Anterior cingulate cortex (tissue), 58 donors: ENCODE data around the gene SARDH.

ENCODE experiments used
- DNase-seq, 58 donors: peaks; one replicate each; lab custom pipeline; 2025; lab: John Stamatoyannopoulos, UW

The SARDH gene

DNA sequence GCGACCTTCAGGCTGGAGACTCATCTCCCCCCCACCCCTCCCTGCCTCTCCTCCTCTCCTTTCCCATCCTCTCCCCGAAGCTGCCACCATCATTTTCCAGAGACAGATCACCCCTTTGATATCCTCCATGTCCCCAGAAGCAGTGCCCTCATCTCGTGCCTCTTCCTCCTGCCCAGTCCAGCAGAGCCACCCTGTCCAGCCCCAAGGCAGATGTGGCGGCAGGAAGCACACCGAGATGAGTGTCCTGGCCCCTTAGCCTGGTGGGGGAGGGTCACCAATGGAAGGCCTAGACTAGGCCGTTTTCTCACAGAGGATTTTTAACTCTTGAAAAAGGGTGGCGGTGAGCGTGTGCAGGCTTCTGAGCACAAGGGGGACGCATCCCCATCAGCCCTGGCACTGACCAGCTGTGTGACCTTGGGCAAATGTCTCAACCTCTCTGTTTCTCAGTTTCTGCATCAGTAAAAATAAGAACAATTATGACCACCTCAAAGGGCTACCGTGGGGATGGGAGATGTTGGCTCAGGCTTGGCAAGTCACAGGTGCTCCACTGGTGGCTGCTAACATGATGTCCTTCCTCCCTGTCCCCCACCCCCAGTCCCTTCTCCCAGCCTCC is 48.9 kb downstream of the SARDH start:
- no peak for DNase-seq

DNA sequence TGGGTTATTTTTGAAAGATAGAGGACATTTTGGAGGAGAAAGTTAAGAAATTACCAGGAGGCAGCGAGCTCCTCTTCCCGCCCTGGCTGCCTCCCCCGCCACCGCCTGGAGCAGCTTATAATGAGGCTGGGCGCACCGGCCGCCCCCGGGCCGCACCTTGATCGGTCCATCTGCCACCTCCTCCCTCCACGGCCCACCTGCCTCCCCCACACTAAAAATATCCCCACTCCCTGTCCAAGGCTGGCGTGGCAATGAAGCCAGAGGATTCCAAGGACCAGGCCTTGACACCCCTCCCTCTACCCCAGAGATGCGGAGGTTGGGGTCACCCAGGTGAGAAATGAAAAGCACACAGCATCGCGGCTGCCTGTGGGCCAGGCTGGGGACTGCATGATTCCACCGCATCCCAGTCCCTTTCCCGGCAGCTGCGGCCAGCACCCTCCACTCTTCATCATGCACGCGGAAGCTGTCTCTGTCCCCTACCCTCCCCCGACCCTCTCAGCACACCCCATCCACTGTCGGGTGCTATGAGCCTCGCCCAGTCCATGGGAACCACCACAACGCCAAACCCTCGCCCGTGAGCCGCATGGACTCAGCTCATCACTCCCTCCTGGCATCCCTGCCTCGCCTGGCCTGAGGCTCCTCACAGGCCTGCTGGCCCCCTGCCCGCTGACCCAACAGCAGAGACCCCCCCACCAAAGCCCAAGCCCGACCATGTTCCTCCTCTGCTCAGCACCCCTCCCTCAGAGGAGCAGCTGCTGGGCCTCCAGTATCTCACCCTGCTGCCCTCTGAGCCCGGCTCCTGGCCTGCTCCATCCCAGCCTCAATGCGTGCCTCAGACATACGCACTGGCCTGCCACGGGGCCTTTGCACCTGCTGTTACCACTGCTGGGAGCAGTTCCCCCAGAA is 50.0 kb downstream of the SARDH start:
- DNase-seq, result no peak

DNA sequence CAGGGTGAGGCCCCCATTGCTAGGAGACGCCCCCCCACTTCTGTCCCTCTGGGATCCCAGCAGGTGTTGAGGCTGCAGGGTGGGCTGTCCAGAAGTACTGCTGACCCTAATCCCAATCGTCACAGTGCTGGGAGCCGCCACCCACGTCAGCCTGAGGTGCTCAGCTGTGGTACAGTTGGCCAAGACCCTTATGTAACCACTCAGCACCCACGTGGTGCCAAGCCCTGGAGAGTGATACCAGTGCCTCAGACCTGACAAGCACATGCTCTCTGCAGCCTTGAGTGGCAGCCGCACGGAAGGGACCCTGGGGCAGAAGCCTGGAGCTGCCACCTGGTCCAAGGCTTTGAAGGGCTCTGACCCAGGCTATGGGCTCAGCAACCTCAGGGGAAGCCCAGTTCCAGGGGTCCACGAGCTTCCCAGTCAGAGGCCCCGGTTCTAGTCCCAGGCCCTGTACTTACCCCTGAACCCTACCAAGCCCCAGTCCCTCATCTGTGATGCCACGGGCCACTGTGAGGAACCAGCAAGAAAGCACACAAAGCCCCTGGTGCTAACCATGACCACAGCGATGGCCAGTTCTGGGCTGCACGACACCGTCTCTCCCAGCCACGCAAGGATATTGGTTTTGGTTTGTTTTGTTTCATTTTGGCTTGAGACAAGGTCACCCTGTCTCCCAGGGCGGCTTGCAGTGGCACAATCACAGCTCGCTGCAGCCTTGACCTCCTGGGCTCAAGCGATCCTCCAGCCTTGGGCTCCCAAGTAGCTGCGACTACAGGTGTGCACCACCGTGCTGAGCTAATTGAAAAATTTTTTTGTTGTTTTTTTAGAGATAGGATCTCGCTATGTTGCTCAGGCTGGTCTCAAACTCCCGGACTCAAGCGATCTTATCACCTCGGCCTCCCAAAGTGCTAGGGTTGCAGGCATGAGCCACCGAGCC is 51.2 kb downstream of the SARDH start:
- DNase-seq, result peak in 26 of 58 donors; percentile 10 to 67 (median 30)

DNA sequence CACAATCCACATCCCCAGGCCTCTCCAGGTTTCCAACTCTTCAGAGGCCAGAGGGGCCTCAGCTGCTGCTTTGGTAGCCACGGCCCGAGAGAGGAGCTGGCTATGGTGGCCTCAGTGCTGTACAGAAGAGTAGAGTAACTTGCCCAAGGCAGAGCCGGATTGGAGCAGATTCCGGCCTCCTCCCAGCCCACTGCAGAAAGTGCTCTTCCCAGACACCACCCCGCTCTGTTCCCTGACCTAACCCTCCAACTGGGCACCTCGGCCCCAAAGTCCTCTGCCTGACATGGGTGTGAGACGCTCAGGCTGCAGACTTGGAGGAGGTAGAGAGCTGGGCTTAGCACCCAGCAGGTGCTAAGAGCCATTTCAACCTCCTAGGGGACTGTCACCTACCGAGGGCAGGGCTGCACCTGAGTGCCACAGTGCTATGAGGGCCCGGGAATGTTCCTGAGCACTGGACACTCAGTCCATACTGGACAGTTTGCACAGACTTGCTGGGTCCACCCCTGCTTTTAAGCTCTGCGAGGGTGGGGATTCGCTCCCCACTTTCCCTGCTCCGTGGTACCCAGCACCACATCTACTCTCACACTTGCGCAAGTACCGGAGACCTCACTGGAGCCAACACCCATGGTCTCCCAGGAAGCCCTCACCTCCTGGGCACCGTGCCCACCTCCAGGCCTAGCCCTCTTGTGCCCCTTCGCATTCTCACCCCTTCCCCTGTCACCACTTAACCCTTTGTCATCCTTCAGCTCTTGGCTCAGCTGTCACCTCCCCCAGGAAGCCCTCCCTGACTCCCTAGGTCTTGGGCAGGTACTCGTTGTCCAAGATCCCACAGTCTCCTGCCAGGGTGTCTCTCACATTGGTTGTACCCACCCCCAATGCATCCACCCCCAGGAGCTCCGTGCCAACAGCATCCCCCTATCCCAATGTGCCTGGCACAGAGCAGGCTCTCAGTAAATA is 52.2 kb downstream of the SARDH start:
- DNase-seq, result no peak

DNA sequence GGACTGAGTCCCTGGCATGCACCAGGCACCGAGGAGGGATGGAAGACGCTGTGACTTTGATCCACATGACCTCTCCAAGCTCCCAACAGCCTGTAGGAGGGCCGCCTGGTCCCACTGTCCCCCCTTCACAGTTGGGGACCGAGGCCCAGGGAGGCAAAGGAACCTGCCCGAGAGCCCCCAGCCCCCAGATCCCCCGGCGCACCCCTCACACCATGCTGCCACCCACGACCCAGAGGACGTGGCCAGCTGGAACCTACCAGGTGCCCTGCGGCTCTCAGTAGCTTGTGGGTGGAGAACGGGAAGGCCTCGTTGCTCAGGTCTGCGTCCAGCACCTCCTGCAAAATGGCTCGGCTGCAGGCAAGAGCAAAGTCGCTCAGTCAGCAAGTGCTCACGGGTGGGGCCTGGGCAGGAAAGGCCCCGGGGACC is 53.2 kb downstream of the SARDH start:
- DNase-seq, result peak in 3 of 58 donors; percentile 49 to 54 (median 50)

- DNase-seq, result peak in 50 of 58 donors; percentile 30 to 96 (median 70)
Measured at GRCh38 chr9:133684121-133684935, 53.8 kb downstream of the SARDH start.

DNA sequence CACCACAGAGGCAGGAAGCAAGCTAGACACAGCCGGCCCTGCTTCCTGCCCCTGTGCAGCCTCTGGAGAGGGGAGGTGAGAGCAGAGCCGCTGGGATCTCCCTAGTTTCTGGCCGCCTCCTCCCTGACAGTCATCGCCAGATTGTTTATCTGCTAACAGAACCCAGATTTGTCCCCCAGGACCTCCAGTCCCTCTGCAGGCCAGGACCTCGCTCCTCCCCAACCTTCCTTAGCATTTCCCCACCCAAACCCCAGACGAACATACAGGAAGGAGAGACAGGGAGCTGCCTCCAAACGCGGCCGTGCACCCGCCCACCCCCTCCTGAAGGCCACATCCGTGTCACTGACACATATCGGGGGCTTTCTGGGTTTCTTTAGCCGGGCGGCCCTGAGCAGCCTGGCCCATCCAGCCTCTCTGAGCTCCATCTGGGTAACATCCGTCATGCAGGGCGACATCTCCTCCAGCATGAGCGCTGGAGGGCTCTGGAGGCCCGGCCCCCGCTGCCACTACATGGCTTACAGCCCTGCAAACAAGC is 54.5 kb downstream of the SARDH start:
- DNase-seq, result peak in 2 of 58 donors; percentile 39 to 56

GRCh38 chr9:133682818-133683585 is 55.1 kb downstream of the SARDH start:
- DNase-seq, result no peak

- no peak for DNase-seq
Measured at GRCh38 chr9:133681658-133682306, 56.4 kb downstream of the SARDH start.

DNA sequence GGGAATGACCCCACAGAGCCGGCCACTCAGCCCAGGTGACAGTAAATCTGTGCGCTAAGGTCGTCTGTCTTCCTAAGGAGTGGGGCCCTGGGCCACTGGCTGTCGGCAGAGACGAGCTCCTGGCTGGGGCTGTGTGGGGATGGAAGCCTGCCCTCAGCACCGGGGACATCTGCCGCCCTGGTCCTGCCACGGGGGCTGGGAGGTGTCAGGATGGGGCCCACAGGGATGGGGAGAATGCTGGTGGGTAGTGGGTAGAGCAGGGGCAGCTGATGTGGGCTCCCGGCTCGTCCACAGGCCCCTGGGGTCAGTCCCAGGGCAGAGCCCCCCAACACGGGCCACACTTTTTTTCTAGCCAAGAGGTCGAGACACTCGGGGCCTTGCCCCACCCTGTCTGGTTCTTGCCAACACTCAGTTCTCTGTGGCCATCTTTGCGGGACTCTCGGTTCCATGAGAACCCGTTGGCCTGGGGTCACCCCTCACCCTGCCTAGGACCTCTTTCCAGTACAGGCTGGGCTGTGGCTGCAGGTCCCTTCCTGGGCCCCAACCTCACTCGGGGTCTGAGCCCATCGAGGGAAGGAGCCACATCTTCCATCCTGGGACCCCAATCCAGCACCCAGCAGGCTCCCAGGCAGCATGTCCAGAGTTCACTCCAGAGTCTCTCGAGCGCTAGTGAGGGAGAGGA is 57.0 kb downstream of the SARDH start:
- DNase-seq, result no peak

GRCh38 chr9:133680250-133680975 is 57.7 kb downstream of the SARDH start:
- DNase-seq, result no peak

DNA sequence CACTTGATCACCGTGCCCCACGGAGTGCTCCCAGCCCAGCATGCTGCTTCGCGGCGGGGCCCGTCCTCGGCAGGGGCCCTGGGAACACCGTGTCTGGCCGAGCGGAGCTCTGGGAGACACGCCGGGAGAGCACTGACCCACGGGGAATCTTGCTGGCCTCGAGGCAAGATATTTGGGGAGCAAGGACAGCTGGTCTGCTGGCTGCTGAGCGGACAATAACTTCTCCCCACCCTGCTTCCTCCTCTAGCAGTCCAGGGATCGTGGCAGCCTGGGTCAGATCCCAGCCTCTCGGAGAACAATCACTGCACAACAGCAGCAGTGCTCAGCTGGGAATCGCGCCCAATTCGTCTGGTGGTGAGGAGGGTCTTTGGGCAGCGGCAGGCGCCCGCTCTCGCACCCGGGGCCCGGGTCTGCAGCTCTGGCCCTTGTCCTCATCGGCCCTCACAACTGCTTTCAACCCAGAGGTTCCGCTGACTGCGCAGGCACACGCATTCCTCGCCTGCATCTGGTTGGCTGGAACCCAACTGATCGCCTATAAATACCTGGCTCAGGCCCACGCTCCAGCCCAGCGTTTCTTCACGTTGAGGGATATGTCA is 58.6 kb downstream of the SARDH start:
- peak in 1 of 58 donors; percentile 60 for DNase-seq

- DNase-seq, result peak in 1 of 58 donors; percentile 28
Measured at GRCh38 chr9:133679056-133679455, 59.1 kb downstream of the SARDH start.

DNA sequence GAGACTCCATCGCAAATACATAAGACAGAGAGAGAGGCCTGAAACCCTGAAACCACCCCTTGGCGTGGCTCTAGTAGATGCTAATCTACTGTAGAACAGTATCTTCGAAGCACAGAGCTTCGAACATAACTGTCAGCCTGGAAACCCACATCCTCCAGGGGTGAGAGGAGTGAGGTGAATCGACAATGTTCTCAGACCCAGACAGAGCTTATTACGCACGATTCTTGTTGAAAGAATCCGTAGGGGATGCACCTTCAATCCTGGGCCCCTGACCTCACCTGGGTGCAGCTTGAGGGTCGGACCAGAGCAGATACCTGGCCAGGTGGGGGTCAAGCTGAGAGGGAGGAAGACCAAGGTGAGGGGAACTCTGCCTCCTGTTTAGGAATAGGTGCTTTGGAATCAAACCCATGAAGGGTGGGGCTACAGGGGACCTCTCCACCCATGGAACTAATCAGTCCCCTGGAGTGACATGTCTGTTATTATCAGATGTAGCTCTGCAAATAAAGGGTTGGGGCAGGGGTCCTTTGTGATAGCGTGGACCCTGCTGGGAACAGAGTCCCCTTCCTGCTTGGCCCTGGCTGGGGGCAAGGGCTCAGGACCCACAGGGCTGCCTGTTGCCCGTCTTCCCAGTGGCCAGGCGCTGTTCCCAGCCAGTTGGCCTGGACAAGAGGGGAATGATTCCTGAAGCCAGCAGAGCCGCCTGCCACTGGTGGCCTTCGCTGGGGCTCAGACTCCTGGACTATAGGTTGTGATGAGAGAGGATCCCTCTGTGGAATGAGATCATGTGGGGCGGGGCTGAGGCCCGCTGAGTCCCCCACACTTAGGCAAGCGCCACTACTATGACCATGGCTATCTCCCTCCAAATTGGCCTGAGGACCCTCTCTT is 60.8 kb downstream of the SARDH start:
- no peak for DNase-seq
